ENCODE data around the gene RGS11. TPM values are rescaled to one million over a fixed set of nuclear protein-coding genes. Genes with fewer than 3 reads are reported as not detected.

RGS11 gene
- total RNA-seq, 1 donor from 2014 or later, result 5.4 TPM

GRCh38 chr16:282491-282890 lies 6.7 kb upstream of the RGS11 start:
- Histone ChIP-seq H3K4me3 (no peak overlapping the region), H3K27ac (no peak overlapping the region)
- intact Hi-C loops (cut with DNase I), result no loop called here

GRCh38 chr16:281660-282255 lies 6.0 kb upstream of the RGS11 start:
- no peaks in the 10 kb centered on the region for H3K9me3 ChIP-seq
- no peaks in the 10 kb centered on the region for H3K36me3 ChIP-seq
- DNase-seq (ENCODE audit: extremely low spot score in 2 of 2), result no peak
- no peak overlapping the region for H3K4me3 ChIP-seq
- H3K27me3 ChIP-seq, result no peaks in the 10 kb centered on the region
- H3K27ac ChIP-seq, result no peak overlapping the region
- H3K4me1 ChIP-seq, result peaks cover 18% of the 10 kb centered on the region
- no peak for TF ChIP-seq POLR2A (IDR thresholded peaks at IDR 0.05)
- no peak for TF ChIP-seq CTCF (IDR thresholded peaks at IDR 0.05)
- TF ChIP-seq POLR2AphosphoS5 (IDR thresholded peaks at IDR 0.05; ENCODE audit: insufficient read depth in 1 of 2, low read depth in 1 of 2), result no peak
- intact Hi-C loops (cut with DNase I), result no loop called here

More at GRCh38 chr16:282491-282890, 6.7 kb upstream of the RGS11 start:
- Histone ChIP-seq H3K36me3 (no peaks in the 10 kb centered on the region), H3K4me1 (peaks cover 18% of the 10 kb centered on the region), H3K9me3 (no peaks in the 10 kb centered on the region), H3K27me3 (no peaks in the 10 kb centered on the region)
- no peak for TF ChIP-seq CTCF (IDR thresholded peaks at IDR 0.05)
- TF ChIP-seq POLR2A (IDR thresholded peaks at IDR 0.05), result no peak
- TF ChIP-seq POLR2AphosphoS5 (IDR thresholded peaks at IDR 0.05; ENCODE audit: insufficient read depth in 1 of 2, low read depth in 1 of 2), result no peak
- DNase-seq (ENCODE audit: extremely low spot score in 2 of 2), result no peak

GRCh38 chr16:280991-281659 lies 5.4 kb upstream of the RGS11 start:
- Histone ChIP-seq H3K9me3 (no peaks in the 10 kb centered on the region), H3K36me3 (no peaks in the 10 kb centered on the region), H3K4me3 (peak overlapping the region; percentile 17 to 41), H3K4me1 (peaks cover 19% of the 10 kb centered on the region), H3K27ac (no peak overlapping the region), H3K27me3 (no peaks in the 10 kb centered on the region)
- DNase-seq (ENCODE audit: extremely low spot score in 2 of 2), result no peak
- intact Hi-C loops (cut with DNase I), result no loop called here
- no peak for TF ChIP-seq POLR2AphosphoS5 (IDR thresholded peaks at IDR 0.05; ENCODE audit: insufficient read depth in 1 of 2, low read depth in 1 of 2)
- no peak for TF ChIP-seq POLR2A (IDR thresholded peaks at IDR 0.05)
- no peak for TF ChIP-seq CTCF (IDR thresholded peaks at IDR 0.05)

- no peak for DNase-seq (ENCODE audit: extremely low spot score in 2 of 2)
- Histone ChIP-seq H3K4me1 (peaks cover 22% of the 10 kb centered on the region), H3K36me3 (no peaks in the 10 kb centered on the region), H3K9me3 (no peaks in the 10 kb centered on the region), H3K27ac (no peak within 1 kb of the TSS), H3K4me3 (peak within 1 kb of the TSS; percentile 17 to 41), H3K27me3 (no peaks in the 10 kb centered on the region)
- intact Hi-C loops (cut with DNase I), result no loop called here
- no peak for TF ChIP-seq POLR2AphosphoS5 (IDR thresholded peaks at IDR 0.05; ENCODE audit: insufficient read depth in 1 of 2, low read depth in 1 of 2)
- no peak for TF ChIP-seq CTCF (IDR thresholded peaks at IDR 0.05)
Measured at GRCh38 chr16:280552-280951, 4.8 kb upstream of the RGS11 start, which contains the start of gene ARHGDIG. ARHGDIG (plus strand) TSS chr16:280591; CDS start chr16:280681, 90 bp downstream.

GRCh38 chr16:280005-280460 lies 4.3 kb upstream of the RGS11 start:
- DNase-seq (ENCODE audit: extremely low spot score in 2 of 2), result no peak
- intact Hi-C loops (cut with DNase I), result no loop called here
- Histone ChIP-seq H3K27ac (no peak overlapping the region), H3K4me1 (peaks cover 26% of the 10 kb centered on the region), H3K27me3 (no peaks in the 10 kb centered on the region), H3K9me3 (no peaks in the 10 kb centered on the region), H3K4me3 (peak overlapping the region in 1 of 2 donors; percentile 28), H3K36me3 (no peaks in the 10 kb centered on the region)
- TF ChIP-seq POLR2AphosphoS5 (IDR thresholded peaks at IDR 0.05; ENCODE audit: insufficient read depth in 1 of 2, low read depth in 1 of 2) (no peak), CTCF (IDR thresholded peaks at IDR 0.05) (no peak), POLR2A (IDR thresholded peaks at IDR 0.05) (no peak)

Data from vagina (tissue), 2 donors.